ENCODE measurements around the gene PRKAR1B.

- TF ChIP-seq CTCF (IDR thresholded peaks at IDR 0.05 in 8 of 11, conservative IDR thresholded peaks at IDR 0.05 in 3 of 11) (no peak), POLR2A (IDR thresholded peaks at IDR 0.05) (no peak), POLR2AphosphoS5 (IDR thresholded peaks at IDR 0.05) (no peak)
Observed at GRCh38 chr7:516216-516605, 210.9 kb downstream of the PRKAR1B start.
